HepG2 (cell line): ENCODE results near the gene QRFP. TPM values are rescaled to one million over a fixed set of nuclear protein-coding genes. Genes with fewer than 3 reads are reported as not detected.

Experiments used
- ATAC-seq: fragments of 200-7000 bp; cut with Tn5 transposase; 3 replicates; pipeline ENCODE4 v1.9.1; 2020; ENCODE audit warnings: mild to moderate bottlenecking, moderate library complexity
- BruUV-seq: library from RNA; stranded (reverse); fragments of 400-500 nt; replicated peaks from 2 replicates; lab custom pipeline; 2021; lab: Mats Ljungman, UMichigan
- CTCF ChIA-PET: fragments of 300-600 bp; formaldehyde crosslinking; extraction: SDS; loops from one replicate; lab custom pipeline; 2021; ENCODE audit warnings: low total read pairs, inconsistent platforms, low intra/inter-chr PET ratio; lab: Yijun Ruan, JAX
- POLR2A ChIA-PET: fragments of 350-600 bp; sonication (Branson Sonifier 250); formaldehyde crosslinking; loops from one replicate; lab custom pipeline; 2020; ENCODE audit warnings: antibody characterized with exemption, inconsistent platforms; lab: Yijun Ruan, JAX
- DNase-seq: peaks from one replicate; pipeline ENCODE4 v3.0.0-alpha.2; 2015; ENCODE audit warnings: low spot score
- FAIRE-seq: peaks from 3 replicates; lab custom pipeline; 2011; peaks lifted over from hg19 to GRCh38; lab: Jason Lieb, UNC
- H2AFZ ChIP-seq: one replicate; pipeline ENCODE4 v1.6.1; 2011; ENCODE audit warnings: low read length, inconsistent platforms
- H3K27ac ChIP-seq: fragments of 300-600 bp; 3 replicates; pipeline ENCODE4 v1.8.0; 2011; ENCODE audit warnings: mixed run types, mild to moderate bottlenecking, mixed read lengths, low read length, inconsistent platforms; ENCODE audit not compliant: insufficient read depth; ENCODE audit errors: extremely low read length
- H3K27me3 ChIP-seq, 2 experiments: fragments of 200-600 bp in 1 of 2; 2 replicates in 1 of 2; 3 replicates in 1 of 2; pipeline versions ENCODE4 v1.6.0 to v1.8.0; 2011; ENCODE audit warnings: low read length in 2 of 2, mild to moderate bottlenecking in 2 of 2, moderate library complexity in 2 of 2, inconsistent platforms in 1 of 2; ENCODE audit not compliant: insufficient read depth in 2 of 2, control insufficient read depth in 1 of 2
- H3K36me3 ChIP-seq, 2 experiments: fragments of 200-600 bp in 1 of 2; replicated peaks in 1 of 2; 2 replicates in 1 of 2; 3 replicates in 1 of 2; pipeline versions ENCODE4 v1.5.1 to v1.8.0; 2011; ENCODE audit warnings: low read length in 2 of 2, inconsistent platforms in 1 of 2; ENCODE audit not compliant: insufficient read depth in 2 of 2, control insufficient read depth in 1 of 2
- H3K4me1 ChIP-seq: 2 replicates; pipeline ENCODE4 v1.5.1; 2012; ENCODE audit warnings: low read length, inconsistent platforms; ENCODE audit not compliant: insufficient read depth
- H3K4me2 ChIP-seq: 2 replicates; pipeline ENCODE4 v1.6.0; 2011; ENCODE audit warnings: low read depth, low read length, inconsistent platforms
- H3K4me3 ChIP-seq, 3 experiments: fragments of 200-600 bp in 1 of 3; sonication (generic), shearing (Covaris generic) in 1 of 3; replicated peaks in 1 of 3; 2 replicates each; pipeline ENCODE4 v1.5.1; 2011 to 2016; ENCODE audit warnings: low read length in 3 of 3, inconsistent platforms in 2 of 3, low read depth in 2 of 3, mild to moderate bottlenecking in 2 of 3, control low read depth in 1 of 3, mixed read lengths in 1 of 3; ENCODE audit not compliant: insufficient read depth in 1 of 3
- H3K79me2 ChIP-seq: one replicate; pipeline ENCODE4 v1.6.1; 2011; ENCODE audit warnings: low read length, inconsistent platforms; ENCODE audit not compliant: insufficient read depth
- H3K9ac ChIP-seq: 2 replicates; pipeline ENCODE4 v1.6.0; 2011; ENCODE audit warnings: mild to moderate bottlenecking, low read depth, low read length, inconsistent platforms; ENCODE audit not compliant: insufficient read depth
- H3K9me3 ChIP-seq: 2 replicates; pipeline ENCODE4 v1.5.1; 2012; ENCODE audit warnings: mild to moderate bottlenecking, low read length
- H4K20me1 ChIP-seq: 2 replicates; pipeline ENCODE4 v1.6.0; 2011; ENCODE audit warnings: inconsistent platforms, mild to moderate bottlenecking, low read length, moderate library complexity; ENCODE audit not compliant: insufficient read depth
- ARNT ChIP-seq: fragments of 450-650 bp; IDR thresholded peaks from 2 replicates; pipeline ENCODE4 v1.6.1; 2017
- ATAD3A ChIP-seq: sonication (generic); formaldehyde crosslinking; IDR thresholded peaks from 2 replicates; pipeline ENCODE4 v1.4.0; 2020; ENCODE audit warnings: missing genetic modification reagents
- MAFF ChIP-seq: IDR thresholded peaks from 2 replicates; pipeline ENCODE4 v1.6.1; 2011; ENCODE audit warnings: low read depth, low read length, improper control_type of control experiment
- MXD4 ChIP-seq: IDR thresholded peaks from 2 replicates; pipeline ENCODE4 v1.6.1; 2016; ENCODE audit warnings: mild to moderate bottlenecking, missing biosample characterization, missing genetic modification reagents
- NCOA5 ChIP-seq: sonication (generic); formaldehyde crosslinking; IDR thresholded peaks from 2 replicates; pipeline ENCODE4 v1.4.0; 2020; ENCODE audit warnings: missing genetic modification reagents
- POGZ ChIP-seq: sonication (generic); formaldehyde crosslinking; IDR thresholded peaks from 2 replicates; pipeline ENCODE4 v1.4.0; 2020; ENCODE audit warnings: mild to moderate bottlenecking, missing genetic modification reagents
- ZNF260 ChIP-seq: sonication (generic); formaldehyde crosslinking; IDR thresholded peaks from 2 replicates; pipeline ENCODE4 v1.4.0; 2020; ENCODE audit warnings: missing genetic modification reagents, low read depth, mild to moderate bottlenecking, borderline replicate concordance
- ZNF589 ChIP-seq: sonication (generic); formaldehyde crosslinking; conservative IDR thresholded peaks from 2 replicates; pipeline ENCODE4 v1.8.0; 2022; ENCODE audit warnings: mild to moderate bottlenecking, moderate library complexity, missing genetic modification reagents
- WGBS: methylation state at CpG from one replicate; pipeline ENCODE4 v1.1.6; 2017; ENCODE audit warnings: low lambda C conversion rate; 5-methylcytosine and 5-hydroxymethylcytosine counted together
- in situ Hi-C: cut with HindIII; loops from 2 replicates; pipeline ENCODE4 v1.10.0; 2017; ENCODE audit warnings: low pct_unique_long_range_greater_than_20kb; ENCODE audit not compliant: extremely low pct_ligation_motif_present
- intact Hi-C: fragments of 100-400 bp; cut with micrococcal nuclease; formaldehyde crosslinking; loops from one replicate; pipeline ENCODE4 v1.10.0; 2022; ENCODE audit not compliant: unreplicated experiment
- polyA plus RNA-seq, 8 experiments: library from polyadenylated mRNA; depleted of rRNA in 3 of 8; stranded (reverse) in 7 of 8; unstranded in 1 of 8; fragments of >200 nt; fragmentation: Illumina TruSeq in 4 of 8; extraction: Trizol in 4 of 8; gene quantifications; 2 replicates each; pipeline versions ENCODE4 v1.2.1 to v1.2.3, GENCODE V29; 2011 to 2016; ENCODE audit warnings: low read depth in 4 of 8, missing spikeins in 1 of 8, mixed read lengths in 1 of 8; ENCODE audit not compliant: insufficient read depth in 1 of 8
- total RNA-seq, 5 experiments: library from RNA; depleted of rRNA; stranded (reverse); fragments of >200 nt; fragmentation: Illumina TruSeq; extraction: Trizol; gene quantifications; 2 replicates each; pipeline ENCODE4 v1.2.3, GENCODE V29; 2016; ENCODE audit warnings: low read depth in 1 of 5
- TF ChIP-seq, protein P1 (sequence below): sonication (generic); IDR thresholded peaks from 2 replicates; pipeline ENCODE4 v1.6.1; 2016; ENCODE audit warnings: low read depth, borderline replicate concordance
- TF ChIP-seq, protein P2 (sequence below): sonication (generic); formaldehyde crosslinking; IDR thresholded peaks from 2 replicates; pipeline ENCODE4 v1.4.0; 2020; ENCODE audit warnings: missing genetic modification reagents; ENCODE audit errors: not compliant biosample characterization
- TF ChIP-seq, protein P3 (sequence below): sonication (generic); formaldehyde crosslinking; conservative IDR thresholded peaks from 2 replicates; pipeline ENCODE4 v1.8.1; 2023; ENCODE audit warnings: missing genetic modification reagents

The QRFP gene
- total and polyA plus RNA-seq, 2 of the 13 experiments (the other 11 are each of a cell fraction or from before 2014, with no cell fraction given) = not detected

DNA sequence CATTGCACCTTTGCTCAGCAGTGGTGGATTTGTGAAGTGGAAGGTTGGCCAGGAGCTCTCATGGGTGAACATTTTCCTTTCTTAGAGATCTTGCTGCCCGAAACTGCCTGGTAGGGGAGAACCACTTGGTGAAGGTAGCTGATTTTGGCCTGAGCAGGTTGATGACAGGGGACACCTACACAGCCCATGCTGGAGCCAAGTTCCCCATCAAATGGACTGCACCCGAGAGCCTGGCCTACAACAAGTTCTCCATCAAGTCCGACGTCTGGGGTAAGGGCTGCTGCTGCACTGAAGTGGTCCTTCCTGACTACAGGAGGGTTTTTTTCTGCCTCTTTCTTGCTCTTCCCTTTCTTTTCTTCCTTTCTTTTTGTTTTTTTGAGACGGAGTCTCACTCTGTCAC is 21.8 kb downstream of the QRFP start:
- ChIA-PET CTCF (no interaction called here), POLR2A (no interaction called here)
- FAIRE-seq = no peak
- H3K36me3 ChIP-seq = peaks cover 22 to 83% of the 10 kb centered on the region in 2 experiments
- H3K9ac ChIP-seq = no peak overlapping the region
- intact Hi-C loops (loop anchor here (5.0 kb wide), 1 partner anchor 278 kb away; no protein-coding TSS in a partner anchor), in situ Hi-C loops (no loop called here)
- no peak for ATAC-seq
- no TSS peak for BruUV-seq
- H4K20me1 ChIP-seq = peaks cover 9% of the 10 kb centered on the region
- no peak overlapping the region for H2AFZ ChIP-seq
- no peak for DNase-seq
- H3K79me2 ChIP-seq = no peaks in the 10 kb centered on the region
- peaks cover 24% of the 10 kb centered on the region for H3K4me1 ChIP-seq
- H3K4me2 ChIP-seq = no peak overlapping the region
- TF ChIP-seq ZNF589 (CRISPR knock-in tag) (no peak), POGZ (CRISPR knock-in tag) (no peak), ARNT (no peak), ZNF260 (no peak)
- H3K4me3 ChIP-seq = no peak overlapping the region
- WGBS = 95% methylated on average over 5 of the region's 5 CpGs
- H3K27ac ChIP-seq = no peak overlapping the region
- H3K27me3 ChIP-seq = no peaks in the 10 kb centered on the region
- H3K9me3 ChIP-seq = no peaks in the 10 kb centered on the region

DNA sequence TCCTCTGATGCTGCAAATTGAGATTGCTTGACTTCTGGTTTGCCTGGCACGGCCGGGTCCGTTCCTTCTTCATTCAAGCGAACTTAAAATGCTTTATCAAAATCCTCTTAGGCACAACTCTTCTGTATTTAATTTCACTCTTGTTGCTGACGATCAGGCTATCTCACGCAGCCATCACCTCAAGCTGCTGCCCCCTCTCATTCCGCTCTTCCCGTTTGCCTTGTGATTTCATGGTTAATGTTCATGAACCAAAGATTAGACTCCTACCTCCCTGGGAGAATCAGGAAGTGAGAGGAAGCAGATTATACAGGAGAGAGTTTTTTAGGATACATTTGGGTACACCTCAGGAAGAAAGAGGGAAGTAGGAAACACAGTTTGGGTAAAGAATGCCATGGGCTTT is 22.6 kb downstream of the QRFP start:
- in situ Hi-C loops (no loop called here), intact Hi-C loops (loop anchor here (1.0 kb wide), 1 partner anchor 48 kb away; no protein-coding TSS in a partner anchor)
- no peaks in the 10 kb centered on the region for H3K27me3 ChIP-seq
- ATAC-seq = no peak
- peaks cover 24% of the 10 kb centered on the region for H3K4me1 ChIP-seq
- no peaks in the 10 kb centered on the region for H3K79me2 ChIP-seq
- H3K36me3 ChIP-seq = peaks cover 22 to 83% of the 10 kb centered on the region in 2 experiments
- no peak for DNase-seq
- no peak overlapping the region for H3K4me3 ChIP-seq
- POLR2A ChIA-PET = no interaction called here
- peaks cover 9% of the 10 kb centered on the region for H4K20me1 ChIP-seq
- no peak overlapping the region for H3K4me2 ChIP-seq
- 95% methylated on average over 8 of the region's 8 CpGs for WGBS
- CTCF ChIA-PET = no interaction called here
- no peaks in the 10 kb centered on the region for H3K9me3 ChIP-seq
- TF ChIP-seq, protein P1, sequence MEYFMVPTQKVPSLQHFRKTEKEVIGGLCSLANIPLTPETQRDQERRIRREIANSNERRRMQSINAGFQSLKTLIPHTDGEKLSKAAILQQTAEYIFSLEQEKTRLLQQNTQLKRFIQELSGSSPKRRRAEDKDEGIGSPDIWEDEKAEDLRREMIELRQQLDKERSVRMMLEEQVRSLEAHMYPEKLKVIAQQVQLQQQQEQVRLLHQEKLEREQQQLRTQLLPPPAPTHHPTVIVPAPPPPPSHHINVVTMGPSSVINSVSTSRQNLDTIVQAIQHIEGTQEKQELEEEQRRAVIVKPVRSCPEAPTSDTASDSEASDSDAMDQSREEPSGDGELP = no peak
- TF ChIP-seq MAFF (no peak), ATAD3A (CRISPR knock-in tag) (no peak), NCOA5 (no peak), MXD4 (CRISPR knock-in tag) (no peak)
- TF ChIP-seq, protein P2, sequence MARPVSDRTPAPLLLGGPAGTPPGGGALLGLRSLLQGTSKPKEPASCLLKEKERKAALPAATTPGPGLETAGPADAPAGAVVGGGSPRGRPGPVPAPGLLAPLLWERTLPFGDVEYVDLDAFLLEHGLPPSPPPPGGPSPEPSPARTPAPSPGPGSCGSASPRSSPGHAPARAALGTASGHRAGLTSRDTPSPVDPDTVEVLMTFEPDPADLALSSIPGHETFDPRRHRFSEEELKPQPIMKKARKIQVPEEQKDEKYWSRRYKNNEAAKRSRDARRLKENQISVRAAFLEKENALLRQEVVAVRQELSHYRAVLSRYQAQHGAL (CRISPR knock-in tag) = no peak
- TF ChIP-seq, protein P3, sequence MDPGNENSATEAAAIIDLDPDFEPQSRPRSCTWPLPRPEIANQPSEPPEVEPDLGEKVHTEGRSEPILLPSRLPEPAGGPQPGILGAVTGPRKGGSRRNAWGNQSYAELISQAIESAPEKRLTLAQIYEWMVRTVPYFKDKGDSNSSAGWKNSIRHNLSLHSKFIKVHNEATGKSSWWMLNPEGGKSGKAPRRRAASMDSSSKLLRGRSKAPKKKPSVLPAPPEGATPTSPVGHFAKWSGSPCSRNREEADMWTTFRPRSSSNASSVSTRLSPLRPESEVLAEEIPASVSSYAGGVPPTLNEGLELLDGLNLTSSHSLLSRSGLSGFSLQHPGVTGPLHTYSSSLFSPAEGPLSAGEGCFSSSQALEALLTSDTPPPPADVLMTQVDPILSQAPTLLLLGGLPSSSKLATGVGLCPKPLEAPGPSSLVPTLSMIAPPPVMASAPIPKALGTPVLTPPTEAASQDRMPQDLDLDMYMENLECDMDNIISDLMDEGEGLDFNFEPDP (CRISPR knock-in tag) = no peak
- H3K27ac ChIP-seq = no peak overlapping the region
- BruUV-seq = no TSS peak
- no peak overlapping the region for H2AFZ ChIP-seq
- FAIRE-seq = no peak
- H3K9ac ChIP-seq = no peak overlapping the region
